Stimulated activated CD4-positive, alpha-beta T cell treated with anti-CD3 and anti-CD28 coated beads, Interleukin-12 subunit alpha, Interleukin-12 subunit beta, amount 100 ng/mL, for 48 hours (primary cell): ENCODE data around the gene CDK18.

ENCODE experiments used
- DNase-seq, 3 donors: peaks; one replicate each; pipeline ENCODE4 v3.0.0-alpha.2; 2020; ENCODE audit warnings: low read depth in 2 of 3, low spot score in 1 of 3

The CDK18 gene

DNA sequence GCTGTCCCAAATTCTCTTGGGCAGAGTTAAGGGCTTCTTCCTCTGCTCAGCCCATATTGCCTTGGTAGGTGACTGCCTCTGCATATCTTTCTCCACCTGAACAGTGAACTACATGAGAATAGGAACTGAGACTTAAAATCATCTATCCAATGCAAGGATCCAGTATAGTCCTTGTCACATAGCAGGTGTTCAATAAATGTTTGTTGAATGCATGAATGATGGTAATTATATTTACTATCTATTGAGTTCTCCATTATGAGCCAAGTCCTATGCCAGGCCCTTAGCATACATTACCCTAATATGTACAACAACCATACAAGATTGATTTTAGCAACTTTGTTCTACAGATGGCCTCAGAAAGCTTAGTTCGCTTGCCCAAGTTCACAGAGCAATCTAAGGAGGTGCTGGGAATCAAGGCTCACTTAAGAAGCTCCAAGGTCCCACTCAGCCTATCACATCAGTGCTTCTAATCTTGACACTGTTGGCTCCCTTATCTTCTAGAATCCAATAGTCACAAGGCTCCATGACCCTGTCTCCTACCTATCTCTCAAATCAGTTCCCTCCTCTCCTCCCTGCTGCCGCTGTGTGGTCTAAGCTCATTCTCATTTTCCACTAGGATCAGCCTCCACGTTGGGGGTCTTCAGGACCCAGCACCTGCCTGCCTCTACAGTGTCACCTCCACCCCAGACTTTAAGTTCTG is 2.2 kb upstream of the CDK18 start:
- DNase-seq, result no peak

DNA sequence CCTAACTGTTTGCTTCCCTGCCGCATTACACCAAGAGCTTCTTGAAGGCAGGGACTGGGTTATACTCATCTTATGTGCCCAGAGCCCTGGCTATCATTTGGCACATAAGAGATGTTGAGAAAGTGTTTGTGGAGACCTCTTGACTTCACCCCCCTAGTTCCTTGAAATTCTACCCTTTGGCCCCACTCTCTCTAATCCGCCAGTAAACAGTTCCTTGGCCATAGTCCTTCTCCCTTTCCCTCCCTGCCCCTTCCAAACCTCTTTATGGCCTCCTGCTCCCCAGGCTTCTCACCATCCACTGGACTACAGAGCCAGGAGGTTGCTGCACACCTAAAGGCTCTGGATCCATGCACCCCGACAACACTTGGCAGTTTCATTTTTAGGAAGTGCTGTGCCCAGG is 1.5 kb upstream of the CDK18 start:
- no peak for DNase-seq

DNA sequence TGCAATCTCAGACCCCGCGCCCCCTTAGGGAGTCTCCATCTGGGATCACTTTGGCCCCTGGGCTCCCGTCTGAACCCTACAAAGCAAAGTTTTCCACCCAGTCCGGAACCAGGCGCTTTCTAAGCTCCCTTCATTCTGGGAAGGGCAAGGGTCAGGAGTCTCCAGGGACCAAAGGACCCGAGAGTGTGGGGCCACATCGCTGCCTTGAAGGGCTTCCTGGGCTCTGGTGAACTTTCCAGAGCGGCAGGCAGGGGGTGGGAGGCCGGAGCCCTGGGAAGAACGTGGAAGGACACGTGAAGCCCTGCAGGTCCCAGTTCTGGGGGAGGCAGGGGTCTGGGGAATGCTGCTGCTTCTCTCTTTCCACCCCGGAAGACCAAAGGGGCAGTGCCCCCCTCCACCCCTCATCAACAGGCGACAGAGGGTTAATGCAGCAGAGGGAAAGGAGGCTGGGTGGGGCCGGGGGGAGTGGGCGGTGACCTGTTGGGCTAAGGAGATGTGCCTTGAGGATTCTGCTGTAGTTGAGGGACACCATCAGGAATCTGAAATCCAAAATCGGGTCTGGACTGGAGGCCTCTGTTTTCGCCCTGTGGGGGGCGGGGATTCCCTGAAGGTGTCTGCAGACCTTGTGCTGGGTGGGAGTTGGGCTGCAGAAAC is 734 bp downstream of the CDK18 start:
- no peak for DNase-seq

DNA sequence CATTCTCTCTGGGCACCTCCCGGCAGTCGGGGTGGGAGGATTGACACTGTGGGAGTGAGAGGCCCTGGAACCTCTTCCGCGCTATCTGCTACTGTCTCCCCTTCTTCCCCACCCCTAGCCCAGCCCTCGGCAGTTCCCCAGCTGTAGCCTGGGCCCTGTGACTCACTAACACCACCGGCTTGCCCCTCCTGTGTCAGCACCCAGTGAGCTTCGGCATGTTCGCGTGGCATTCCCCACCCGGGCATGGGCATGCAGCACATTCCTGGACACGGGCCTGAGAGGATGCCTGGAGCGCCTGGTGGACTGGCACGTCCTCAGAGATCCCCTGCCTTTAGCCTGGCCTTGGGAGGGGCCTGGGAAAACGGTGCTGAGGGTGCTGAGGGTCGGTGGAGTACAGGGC is 1.3 kb downstream of the CDK18 start:
- DNase-seq, result no peak

DNA sequence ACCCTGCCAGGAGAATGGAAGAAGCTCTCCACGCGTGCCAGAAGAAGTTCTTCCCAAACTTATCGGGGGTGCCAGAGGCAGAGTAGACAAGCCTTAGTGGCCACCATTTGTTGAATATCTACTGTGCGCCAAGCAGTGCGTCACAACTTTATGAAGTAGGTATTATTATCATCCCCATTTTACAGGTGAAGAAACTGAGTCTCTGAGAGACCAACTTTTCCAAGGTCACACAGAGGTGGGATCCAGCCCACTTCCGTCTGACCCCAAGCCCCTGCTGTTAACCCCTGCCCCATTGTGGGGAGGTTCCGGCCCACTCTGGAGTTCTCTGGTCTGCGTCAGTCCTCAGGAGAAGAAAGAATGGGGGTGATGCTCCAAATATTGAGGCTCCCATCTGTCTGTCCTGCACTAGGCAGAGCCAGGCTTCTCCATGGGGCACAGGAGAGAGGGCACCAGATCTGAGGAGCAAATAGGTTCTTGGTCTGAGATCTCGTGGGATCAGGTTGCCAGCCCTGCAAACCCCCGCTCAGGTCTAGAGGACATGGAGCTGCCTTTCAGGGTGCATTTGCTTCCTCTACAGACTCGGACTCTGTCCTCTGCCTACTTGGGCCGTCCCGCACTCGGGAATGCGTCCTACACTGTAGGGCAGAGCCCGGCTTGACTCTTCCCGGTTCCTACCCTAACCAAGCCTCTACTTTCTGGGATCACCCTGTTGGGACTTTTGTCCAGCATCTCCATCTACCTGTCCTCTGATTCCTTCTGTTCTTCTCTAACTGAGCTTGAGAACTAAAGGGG is 2.1 kb downstream of the CDK18 start:
- no peak for DNase-seq

DNA sequence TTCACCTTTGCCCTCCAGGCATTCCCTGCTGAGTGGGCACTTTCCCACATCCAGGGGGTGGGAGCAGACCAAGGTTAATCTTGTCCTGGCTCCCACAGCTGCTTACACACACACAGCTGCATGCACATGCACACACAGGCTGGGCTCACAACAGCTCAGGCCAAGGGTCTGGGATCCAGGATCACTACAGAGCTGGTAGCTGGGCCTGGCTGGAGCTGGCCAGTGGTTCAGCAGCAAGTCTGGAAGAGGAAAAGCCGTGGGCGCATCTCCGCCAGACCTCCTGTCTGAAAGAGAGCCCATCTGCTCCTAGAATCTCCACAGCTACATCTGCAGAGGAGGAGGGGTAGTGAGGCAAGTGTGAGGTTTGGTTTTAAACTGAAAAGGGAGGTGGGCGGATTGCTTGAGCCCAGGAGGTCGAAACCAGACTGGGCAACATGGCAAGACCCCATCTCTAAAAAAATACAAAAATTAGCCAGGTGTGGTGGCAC is 3.8 kb downstream of the CDK18 start:
- DNase-seq, result no peak

DNA sequence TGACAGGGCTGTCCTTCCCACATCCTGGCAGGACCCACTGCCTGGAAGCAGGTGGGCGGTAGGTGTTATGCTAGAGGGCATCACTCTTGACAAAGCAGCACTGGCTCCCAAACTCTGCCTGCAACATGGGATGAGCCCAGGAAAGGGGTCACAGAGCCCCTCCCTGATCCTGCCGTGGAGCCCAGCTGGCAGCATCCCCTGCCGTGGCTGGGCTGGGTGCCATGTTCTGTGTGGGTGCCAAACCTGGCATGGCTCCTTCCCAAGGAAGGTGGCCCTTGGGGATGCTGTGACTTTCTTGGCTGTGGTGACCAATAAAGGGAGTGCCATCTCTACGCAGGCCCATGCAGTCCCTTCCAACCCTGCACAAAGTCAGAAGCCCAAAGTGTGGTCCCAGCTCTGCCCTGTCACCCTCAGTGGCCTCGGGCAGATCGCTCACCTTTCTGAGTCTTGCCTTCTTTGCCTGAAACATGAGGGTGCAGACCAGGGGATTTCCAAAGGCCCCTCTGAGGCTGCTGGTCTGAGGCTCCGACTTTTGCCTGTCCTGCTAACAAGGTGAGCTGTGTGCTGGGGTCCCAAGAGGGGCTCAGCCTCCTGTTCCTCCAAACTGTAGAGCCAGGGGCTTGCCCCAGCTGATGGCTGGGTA is 6.0 kb downstream of the CDK18 start:
- no peak for DNase-seq

DNA sequence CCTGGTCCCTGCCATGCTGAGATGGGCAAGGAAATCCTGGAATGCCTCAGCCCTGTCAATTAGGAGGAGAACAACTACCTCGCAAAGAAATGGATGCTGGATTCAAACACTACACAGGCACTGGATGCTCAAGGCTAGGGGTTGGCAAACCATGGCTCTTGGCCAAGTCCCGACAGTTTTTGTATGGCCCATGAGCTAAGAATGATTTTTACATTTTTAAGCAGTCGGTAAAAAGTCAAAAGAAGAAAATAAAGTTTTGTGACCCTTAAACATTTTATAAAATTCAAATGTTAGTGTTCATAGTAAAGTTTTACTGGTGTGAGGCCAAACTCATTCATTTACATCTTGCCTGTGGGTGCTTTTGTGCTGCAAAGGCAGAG is 6.5 kb downstream of the CDK18 start:
- DNase-seq, result no peak

DNA sequence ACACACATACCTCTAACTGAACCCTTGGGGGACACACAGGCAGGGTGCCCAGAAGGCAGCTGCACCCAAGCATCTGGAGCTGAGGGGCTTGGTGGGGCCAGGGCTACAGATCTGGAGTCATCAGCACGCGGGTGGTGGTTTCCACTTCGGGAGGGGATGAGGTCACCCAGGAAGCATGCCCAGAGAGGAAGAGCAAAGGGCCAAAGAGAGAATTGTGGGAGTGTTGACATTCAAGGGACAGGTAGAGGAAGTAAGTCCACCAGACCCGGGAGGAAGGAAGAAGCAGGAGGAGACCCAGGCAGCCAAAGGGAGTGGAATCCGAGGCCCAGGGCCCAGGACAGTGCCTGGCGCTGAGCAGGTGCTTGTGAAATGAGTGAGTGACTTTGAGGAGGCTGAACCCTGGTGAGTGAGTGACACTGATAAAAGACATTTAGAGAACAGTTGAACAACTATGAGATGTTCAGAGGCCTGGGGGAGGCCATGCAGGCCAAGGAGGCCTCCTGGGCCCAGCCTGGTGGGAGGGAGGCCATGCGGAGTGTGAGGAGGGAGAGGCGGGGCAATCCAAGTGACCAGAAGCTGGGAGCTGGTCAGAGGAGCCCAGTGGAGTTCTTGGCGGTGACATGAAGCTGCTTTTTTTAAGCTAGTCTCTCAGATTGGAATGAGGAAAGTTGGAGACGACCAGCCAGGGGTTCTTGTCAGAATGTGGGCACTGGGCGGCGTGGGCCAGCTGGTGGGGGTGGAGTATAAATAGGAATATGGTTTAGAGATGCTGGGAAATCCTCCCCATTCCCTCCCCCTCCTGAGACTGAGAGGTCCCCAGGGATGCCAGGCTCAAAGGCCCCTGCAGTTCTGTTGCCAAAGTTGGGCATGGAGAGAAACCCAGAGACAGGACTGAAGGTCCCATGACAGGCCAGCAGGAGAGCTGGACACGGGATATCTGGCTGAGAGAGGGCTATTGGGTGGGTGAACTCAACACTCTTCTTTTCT is 7.9 kb downstream of the CDK18 start:
- DNase-seq, result no peak

DNA sequence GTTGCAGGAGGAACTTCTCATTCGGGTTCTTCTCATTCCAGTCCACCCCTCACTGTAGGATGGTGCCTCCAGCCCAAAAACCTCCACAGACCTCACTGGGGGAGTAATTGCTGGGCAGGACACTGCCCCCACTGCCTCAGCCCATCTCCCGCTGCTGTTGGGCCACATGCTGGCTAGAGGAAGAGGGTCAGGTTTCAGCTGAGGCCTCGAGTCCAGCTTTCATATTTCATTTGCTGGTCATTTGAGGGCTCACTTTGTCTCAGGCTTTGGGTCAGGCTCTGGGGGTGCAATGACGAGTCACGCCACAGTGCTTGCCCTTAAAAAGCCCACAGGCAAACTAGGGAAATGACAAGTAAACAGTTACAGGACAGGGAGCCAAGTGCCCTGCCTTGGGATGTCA is 9.3 kb downstream of the CDK18 start:
- no peak for DNase-seq

DNA sequence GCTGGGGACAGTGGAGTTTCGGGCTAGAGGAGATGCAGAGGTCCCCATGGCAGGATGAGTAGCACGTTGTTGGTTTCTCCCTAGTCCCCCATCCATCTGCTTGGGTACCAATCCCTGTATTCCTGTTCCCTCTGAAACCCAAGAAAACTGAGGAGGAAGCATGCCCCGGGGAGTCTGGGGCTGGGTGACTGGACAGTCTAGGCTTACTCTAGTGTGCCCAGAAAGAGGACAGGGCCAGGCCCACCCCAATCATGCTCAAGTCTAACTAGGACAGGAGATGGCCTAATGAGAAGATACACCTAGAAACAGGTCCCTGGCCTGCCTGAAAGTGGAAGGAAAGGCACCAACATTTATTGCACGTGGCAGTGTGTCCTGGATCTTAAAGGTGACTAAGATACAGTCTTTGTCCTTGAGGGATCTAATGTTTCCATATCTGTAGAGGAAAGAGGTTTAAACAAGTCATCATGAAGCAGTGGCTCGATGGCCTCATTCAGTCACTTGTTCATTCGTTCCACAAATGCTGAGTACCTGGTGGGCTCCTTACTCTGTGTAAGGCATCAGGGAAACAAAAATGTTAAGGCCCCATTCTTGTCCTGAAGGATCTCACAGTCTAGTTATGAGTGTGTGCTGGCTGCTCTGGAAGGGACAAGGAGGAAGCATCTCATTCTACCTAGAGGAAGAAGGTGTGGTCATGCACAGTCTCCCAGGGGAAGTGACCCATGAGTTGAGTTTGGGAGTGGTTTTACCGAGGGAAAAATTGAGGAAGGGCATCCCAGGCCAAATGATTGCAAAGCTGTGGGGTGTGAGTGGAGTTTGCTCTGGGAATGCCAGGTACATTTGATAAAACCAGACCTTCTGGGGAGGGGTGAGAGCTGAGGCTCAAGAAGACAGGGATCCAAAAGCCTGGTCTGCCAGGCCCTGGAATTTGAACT is 10.0 kb downstream of the CDK18 start:
- DNase-seq, result no peak

DNA sequence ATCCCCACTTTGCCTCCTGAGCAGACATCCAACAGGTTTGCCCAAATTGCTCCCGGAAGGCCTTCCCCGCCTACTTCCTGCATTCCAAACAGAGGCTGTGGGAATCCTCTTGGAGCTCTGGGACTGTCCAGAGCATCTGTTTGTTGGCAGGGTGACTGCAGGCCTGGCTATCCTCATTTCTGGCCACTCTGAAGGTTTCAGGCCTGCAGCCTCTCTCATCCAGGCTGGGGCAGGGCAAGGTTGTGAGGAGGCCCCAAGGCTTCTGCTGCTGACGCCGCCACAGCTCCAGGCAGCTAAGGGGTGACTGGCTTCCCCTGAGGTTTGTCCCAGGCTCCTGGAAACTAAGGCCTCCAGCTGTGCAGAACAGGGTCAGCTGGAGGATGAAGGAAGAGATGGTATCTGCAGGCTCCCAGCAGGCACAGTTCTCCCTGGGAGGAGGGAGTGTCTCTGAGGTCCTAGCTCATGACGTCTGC is 11.3 kb downstream of the CDK18 start:
- no peak for DNase-seq

DNA sequence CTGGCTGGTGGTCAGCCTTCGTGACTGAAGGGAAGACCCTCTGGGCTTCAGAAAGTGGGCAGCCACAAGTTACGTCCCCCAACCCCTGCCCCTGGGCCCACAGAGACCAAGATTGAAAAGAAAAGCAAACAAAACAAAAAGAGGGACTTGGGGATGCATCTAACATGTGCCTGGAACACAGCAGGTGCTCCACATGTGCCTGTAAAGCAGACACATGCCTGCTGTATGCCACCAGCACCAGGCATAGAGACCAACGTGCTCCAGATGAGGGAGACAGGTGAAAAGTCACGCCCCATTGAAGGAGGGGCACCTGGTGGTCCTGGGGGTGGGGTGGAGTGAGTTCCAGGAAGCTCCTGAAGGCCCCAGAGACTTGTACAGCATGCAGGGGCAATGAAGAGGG is 11.9 kb downstream of the CDK18 start:
- no peak for DNase-seq

DNA sequence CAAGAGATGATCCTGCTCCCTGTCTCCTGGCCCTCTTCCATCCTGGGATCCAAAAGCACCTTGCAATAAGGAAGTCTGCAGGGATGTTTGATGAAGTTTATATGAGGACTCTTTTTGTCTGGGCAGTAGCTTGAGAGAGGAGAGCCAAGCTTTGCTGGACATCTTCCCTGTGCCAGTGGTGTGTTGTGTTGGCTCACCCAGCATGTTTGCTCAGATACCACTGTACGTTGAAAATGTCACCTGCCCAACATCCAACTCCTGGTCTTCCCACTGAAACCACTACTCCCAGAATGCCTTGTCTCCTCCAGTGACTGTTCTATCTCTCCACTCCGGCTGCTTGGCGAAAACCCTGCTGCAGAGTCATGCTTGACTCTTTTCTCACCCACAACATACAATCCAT is 12.8 kb downstream of the CDK18 start:
- no peak for DNase-seq

DNA sequence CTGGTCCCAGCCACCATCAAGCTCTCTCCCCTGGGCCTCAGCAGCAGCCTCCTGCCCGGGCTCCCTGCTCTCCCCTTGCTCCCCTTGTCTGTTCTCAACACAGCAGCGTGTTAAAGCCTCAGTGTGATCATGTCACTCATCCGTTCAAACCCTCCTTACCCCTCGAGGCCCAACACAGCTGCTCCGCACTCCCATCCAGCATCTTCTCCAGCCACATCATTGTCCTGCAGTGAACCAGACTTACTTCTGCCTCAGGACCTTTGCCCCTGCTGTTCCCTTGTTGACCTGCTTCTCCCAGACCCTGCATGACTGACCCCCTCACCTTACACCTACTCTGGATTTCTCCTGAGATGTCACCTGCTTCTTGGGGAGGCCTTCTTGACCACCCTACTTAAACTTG is 13.3 kb downstream of the CDK18 start:
- no peak for DNase-seq

DNA sequence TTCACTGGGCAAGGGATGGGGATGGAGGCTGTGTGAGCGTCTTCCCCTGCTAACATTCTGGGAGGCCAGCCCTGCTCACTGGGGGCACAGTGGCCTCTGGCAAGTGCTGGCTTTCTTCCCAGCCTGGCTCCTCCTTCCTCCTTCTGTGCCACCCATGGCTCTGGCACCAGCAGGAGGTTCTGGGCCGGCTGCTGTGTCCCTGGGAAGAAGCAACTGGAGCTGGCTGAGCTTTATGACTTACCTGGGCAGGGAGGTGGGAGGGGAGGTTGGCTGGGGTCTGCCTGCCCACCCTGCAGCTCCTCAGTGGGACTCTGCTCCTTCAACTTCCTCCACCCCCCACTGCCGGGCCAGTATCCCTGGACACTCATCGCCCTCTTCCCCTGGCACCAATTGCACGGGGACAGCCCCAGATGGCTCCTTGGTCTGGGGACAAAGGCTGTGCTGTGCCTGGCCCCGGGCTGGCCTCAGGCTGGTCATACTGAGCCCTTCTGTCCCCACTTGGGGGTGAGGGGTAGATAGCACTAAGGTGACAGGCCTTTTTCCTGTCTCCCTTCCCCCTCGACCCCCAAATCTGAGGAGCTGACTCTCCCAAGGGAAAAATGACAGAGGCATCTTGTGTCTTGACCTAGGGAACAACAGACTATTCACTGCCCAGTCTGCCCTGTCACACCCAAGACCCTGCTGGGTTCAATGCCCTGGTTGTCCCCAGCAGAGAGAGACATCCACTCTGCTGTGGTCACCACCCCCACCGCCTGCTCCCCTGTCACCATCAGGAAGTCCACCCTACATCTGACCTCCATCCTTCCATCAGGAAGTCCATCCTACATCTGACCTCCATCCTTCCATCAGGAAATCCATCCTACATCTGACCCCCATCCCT is 14.4 kb downstream of the CDK18 start:
- no peak for DNase-seq

DNA sequence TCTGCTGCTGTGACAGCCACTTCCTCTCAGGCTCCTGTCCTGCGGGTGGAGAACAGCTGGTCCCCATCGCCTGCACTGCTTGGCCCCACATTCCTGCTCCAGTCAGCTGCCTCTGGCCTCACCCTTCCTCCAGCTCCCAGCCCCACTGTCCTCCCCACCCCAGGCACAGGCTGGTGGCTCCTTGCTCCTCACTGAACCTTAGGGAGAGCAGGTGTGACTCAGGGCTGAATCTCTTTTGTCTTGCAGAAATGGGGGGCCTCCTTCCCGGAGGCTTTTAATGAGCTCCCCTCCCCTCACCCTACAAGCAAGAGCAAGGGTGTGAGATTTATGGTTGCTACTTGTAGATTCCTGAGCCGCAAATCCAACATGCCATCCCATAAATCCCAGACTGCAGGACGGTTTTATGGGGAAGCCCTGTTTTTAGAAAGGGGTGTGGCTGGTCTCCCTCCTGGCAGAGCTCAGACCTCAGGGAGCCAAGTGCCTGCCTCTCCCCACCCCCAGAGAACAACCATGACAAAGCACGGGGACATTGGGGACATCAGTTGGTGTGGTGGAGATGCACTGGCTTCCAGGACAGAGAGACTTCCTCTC is 15.2 kb downstream of the CDK18 start:
- DNase-seq, result no peak

DNA sequence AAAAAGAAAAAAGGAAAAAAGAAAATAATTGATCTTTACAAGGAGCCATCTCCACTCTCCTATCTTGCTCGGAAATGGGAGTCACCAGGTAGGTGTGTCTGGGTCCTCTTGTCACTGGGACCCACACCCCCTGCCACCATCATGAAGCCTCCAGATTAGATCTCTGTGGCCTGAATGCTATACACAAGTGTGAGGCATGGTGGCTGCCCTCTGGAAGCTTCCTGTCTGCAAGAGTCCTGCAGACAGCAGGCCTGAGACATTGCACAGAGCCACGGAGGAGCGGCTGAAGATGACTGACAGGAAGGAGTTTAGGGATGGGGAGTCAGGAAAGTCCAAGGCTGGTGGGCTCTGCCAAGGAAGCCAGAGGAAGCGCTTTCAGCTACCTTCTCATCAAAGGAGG is 16.2 kb downstream of the CDK18 start:
- DNase-seq, result no peak
